ENCODE data around the gene IL24. TPM values are rescaled to one million over a fixed set of nuclear protein-coding genes. Genes with fewer than 3 reads are reported as not detected.

The IL24 gene
- polyA plus RNA-seq, 2 of the 4 experiments (the other 2 are of a cell fraction): 0.04 TPM; not detected in 1

- Histone ChIP-seq H3K27ac (no peak overlapping the region; a peak in 1 of 6 replicates), H3K4me3 (no peak overlapping the region), H3K4me2 (no peak overlapping the region), H3K9me3 (no peaks in the 10 kb centered on the region), H3K4me1 (peaks cover 23% of the 10 kb centered on the region)
- ATAC-seq: peak in 1 of 2 experiments; percentile 47; a peak in 3 of 6 replicates
- FAIRE-seq: no peak
- ChIA-PET CTCF (interaction anchor here (0.5 to 5.1 kb wide), 15 partner anchors 11 to 592 kb away, joined by 3 to 50 read pairs (median 5); partner anchors contain the start of gene IL24), POLR2A (no interaction called here)
- DNase-seq (ENCODE audit: low read depth in 1 of 2, low spot score in 1 of 2): peak; percentile 34 to 67
- TF ChIP-seq RCOR1 (IDR thresholded peaks at IDR 0.05; ENCODE audit: low read depth, low read length) (no peak), SMC3 (IDR thresholded peaks at IDR 0.05) (peak; percentile 46), RAD21 (conservative IDR thresholded peaks at IDR 0.05 in 1 of 2, IDR thresholded peaks at IDR 0.05 in 1 of 2) (peak; percentile 41 to 47; a peak in 3 of 5 replicates)
- TF ChIP-seq, protein P1, sequence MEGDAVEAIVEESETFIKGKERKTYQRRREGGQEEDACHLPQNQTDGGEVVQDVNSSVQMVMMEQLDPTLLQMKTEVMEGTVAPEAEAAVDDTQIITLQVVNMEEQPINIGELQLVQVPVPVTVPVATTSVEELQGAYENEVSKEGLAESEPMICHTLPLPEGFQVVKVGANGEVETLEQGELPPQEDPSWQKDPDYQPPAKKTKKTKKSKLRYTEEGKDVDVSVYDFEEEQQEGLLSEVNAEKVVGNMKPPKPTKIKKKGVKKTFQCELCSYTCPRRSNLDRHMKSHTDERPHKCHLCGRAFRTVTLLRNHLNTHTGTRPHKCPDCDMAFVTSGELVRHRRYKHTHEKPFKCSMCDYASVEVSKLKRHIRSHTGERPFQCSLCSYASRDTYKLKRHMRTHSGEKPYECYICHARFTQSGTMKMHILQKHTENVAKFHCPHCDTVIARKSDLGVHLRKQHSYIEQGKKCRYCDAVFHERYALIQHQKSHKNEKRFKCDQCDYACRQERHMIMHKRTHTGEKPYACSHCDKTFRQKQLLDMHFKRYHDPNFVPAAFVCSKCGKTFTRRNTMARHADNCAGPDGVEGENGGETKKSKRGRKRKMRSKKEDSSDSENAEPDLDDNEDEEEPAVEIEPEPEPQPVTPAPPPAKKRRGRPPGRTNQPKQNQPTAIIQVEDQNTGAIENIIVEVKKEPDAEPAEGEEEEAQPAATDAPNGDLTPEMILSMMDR (IDR thresholded peaks at IDR 0.05): peak; percentile 45
- 82% methylated on average over 23 of the region's 23 CpGs for WGBS (ENCODE audit: missing lambda C conversion rate)
Observed at GRCh38 chr1:206907304-206907991, 10.2 kb downstream of the IL24 start.

DNA sequence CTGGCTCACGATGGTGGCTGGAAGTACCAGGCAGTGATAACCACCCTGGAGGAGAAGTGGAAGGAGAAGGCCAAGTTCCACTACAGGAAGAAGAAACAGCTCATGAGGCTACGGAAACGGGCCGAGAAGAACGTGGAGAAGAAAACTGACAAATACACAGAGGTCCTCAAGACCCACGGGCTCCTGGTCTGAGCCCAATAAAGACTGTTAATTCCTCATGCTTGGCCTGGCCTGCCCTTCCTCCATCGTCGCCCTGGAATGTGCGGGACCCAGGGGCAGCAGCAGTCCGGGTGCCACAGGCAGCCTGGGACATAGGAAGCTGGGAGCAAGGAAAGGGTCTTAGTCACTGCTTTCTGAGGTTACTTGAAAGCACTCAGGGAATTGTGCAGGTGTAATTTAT lies 10.8 kb downstream of the IL24 start:
- H3K9me3 ChIP-seq: no peaks in the 10 kb centered on the region
- TF ChIP-seq HMGXB4 (CRISPR knock-in tag; IDR thresholded peaks at IDR 0.05; ENCODE audit: borderline replicate concordance): no peak
- no peak for TF ChIP-seq RAD21 (conservative IDR thresholded peaks at IDR 0.05 in 1 of 2, IDR thresholded peaks at IDR 0.05 in 1 of 2)
- no peak for TF ChIP-seq ZC3H11A (IDR thresholded peaks at IDR 0.05)
- no peak for TF ChIP-seq RFX5 (IDR thresholded peaks at IDR 0.05)
- no peak for TF ChIP-seq HDAC2 (IDR thresholded peaks at IDR 0.05)
- TF ChIP-seq TFCP2L1 (CRISPR knock-in tag; IDR thresholded peaks at IDR 0.05): no peak
- TF ChIP-seq, protein P2, sequence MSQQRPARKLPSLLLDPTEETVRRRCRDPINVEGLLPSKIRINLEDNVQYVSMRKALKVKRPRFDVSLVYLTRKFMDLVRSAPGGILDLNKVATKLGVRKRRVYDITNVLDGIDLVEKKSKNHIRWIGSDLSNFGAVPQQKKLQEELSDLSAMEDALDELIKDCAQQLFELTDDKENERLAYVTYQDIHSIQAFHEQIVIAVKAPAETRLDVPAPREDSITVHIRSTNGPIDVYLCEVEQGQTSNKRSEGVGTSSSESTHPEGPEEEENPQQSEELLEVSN (IDR thresholded peaks at IDR 0.05; ENCODE audit: borderline replicate concordance, low read depth): no peak
- no peak for TF ChIP-seq ELK1 (IDR thresholded peaks at IDR 0.05; ENCODE audit: low read depth, low read length)
- TF ChIP-seq CBX2 (IDR thresholded peaks at IDR 0.05; ENCODE audit: borderline replicate concordance, low read depth): no peak
- TF ChIP-seq KDM5A (IDR thresholded peaks at IDR 0.05): no peak
- no peak for TF ChIP-seq HOXB5 (CRISPR knock-in tag; IDR thresholded peaks at IDR 0.05)
- TF ChIP-seq, protein P3, sequence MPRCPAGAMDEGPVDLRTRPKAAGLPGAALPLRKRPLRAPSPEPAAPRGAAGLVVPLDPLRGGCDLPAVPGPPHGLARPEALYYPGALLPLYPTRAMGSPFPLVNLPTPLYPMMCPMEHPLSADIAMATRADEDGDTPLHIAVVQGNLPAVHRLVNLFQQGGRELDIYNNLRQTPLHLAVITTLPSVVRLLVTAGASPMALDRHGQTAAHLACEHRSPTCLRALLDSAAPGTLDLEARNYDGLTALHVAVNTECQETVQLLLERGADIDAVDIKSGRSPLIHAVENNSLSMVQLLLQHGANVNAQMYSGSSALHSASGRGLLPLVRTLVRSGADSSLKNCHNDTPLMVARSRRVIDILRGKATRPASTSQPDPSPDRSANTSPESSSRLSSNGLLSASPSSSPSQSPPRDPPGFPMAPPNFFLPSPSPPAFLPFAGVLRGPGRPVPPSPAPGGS (IDR thresholded peaks at IDR 0.05): no peak
- H3K27ac ChIP-seq: no peak overlapping the region
- DNase-seq (ENCODE audit: low read depth in 1 of 2, low spot score in 1 of 2) (no peak), ATAC-seq (no peak), FAIRE-seq (no peak)
- H3K4me1 ChIP-seq: peaks cover 23% of the 10 kb centered on the region
- H3K4me3 ChIP-seq: no peak overlapping the region
- POLR2A ChIA-PET: interaction anchor here (2.2 kb wide), 1 partner anchor 273 kb away, joined by 11 read pairs; the partner anchor contains the start of gene DYRK3
- H3K4me2 ChIP-seq: no peak overlapping the region
- WGBS (ENCODE audit: missing lambda C conversion rate): 91% methylated on average over 10 of the region's 10 CpGs
- CTCF ChIA-PET: interaction anchor here (0.8 to 5.1 kb wide), 22 partner anchors 9 to 592 kb away, joined by 3 to 50 read pairs (median 6); partner anchors contain the start of genes DYRK3 and IL24
